ENCODE data around the gene ZNF792.

GRCh38 chr19:34997071-34997617 lies 33.1 kb upstream of the ZNF792 start:
- TF ChIP-seq RAD21 (IDR thresholded peaks at IDR 0.05; ENCODE audit: low read length) (no peak), POLR2A (IDR thresholded peaks at IDR 0.05; ENCODE audit: low read depth, low read length) (no peak)

All from IMR-90 (cell line).